ENCODE data around the gene FADS1.

FADS1 gene

GRCh38 chr11:61777234-61778090, 39.3 kb downstream of the FADS1 start:
- Histone ChIP-seq H3K27ac (replicated peaks) (no peak overlapping the region), H3K27me3 (ENCODE audit: insufficient read depth, poor library complexity, severe bottlenecking) (no peaks in the 10 kb centered on the region), H3K4me3 (replicated peaks; ENCODE audit: insufficient read depth, low read length) (peak overlapping the region; percentile 21)
- TF ChIP-seq POLR2AphosphoS5 (IDR thresholded peaks at IDR 0.05; ENCODE audit: low read depth), result no peak
- no peak for TF ChIP-seq GABPA (IDR thresholded peaks at IDR 0.05; ENCODE audit: low read depth)
- TF ChIP-seq, protein P1, sequence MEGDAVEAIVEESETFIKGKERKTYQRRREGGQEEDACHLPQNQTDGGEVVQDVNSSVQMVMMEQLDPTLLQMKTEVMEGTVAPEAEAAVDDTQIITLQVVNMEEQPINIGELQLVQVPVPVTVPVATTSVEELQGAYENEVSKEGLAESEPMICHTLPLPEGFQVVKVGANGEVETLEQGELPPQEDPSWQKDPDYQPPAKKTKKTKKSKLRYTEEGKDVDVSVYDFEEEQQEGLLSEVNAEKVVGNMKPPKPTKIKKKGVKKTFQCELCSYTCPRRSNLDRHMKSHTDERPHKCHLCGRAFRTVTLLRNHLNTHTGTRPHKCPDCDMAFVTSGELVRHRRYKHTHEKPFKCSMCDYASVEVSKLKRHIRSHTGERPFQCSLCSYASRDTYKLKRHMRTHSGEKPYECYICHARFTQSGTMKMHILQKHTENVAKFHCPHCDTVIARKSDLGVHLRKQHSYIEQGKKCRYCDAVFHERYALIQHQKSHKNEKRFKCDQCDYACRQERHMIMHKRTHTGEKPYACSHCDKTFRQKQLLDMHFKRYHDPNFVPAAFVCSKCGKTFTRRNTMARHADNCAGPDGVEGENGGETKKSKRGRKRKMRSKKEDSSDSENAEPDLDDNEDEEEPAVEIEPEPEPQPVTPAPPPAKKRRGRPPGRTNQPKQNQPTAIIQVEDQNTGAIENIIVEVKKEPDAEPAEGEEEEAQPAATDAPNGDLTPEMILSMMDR (IDR thresholded peaks at IDR 0.05; ENCODE audit: insufficient read depth, low read length), result no peak
- no peak for TF ChIP-seq SPI1 (IDR thresholded peaks at IDR 0.05; ENCODE audit: borderline replicate concordance, low read depth)
- DNase-seq (ENCODE audit: low read depth in 1 of 2, low spot score in 1 of 2), result peak; percentile 7 to 62

- TF ChIP-seq REST (IDR thresholded peaks at IDR 0.05; ENCODE audit: insufficient replicate concordance, low read depth) (no peak), SPI1 (IDR thresholded peaks at IDR 0.05; ENCODE audit: borderline replicate concordance, low read depth) (peak; percentile 13; the same call in 1 of the 2 replicates)
- TF ChIP-seq, protein P1 (IDR thresholded peaks at IDR 0.05; ENCODE audit: insufficient read depth, low read length), result peak; percentile 85
- peak in 1 of 2 experiments; percentile 82 for DNase-seq (ENCODE audit: low read depth in 1 of 2, low spot score in 1 of 2)
- H3K27ac ChIP-seq (replicated peaks), result no peak overlapping the region
- H3K4me3 ChIP-seq (replicated peaks; ENCODE audit: insufficient read depth, low read length), result no peak overlapping the region
- no peaks in the 10 kb centered on the region for H3K27me3 ChIP-seq (ENCODE audit: insufficient read depth, poor library complexity, severe bottlenecking)
These were observed 40.2 kb downstream of the FADS1 start for GRCh38 chr11:61776561-61777075.

DNA sequence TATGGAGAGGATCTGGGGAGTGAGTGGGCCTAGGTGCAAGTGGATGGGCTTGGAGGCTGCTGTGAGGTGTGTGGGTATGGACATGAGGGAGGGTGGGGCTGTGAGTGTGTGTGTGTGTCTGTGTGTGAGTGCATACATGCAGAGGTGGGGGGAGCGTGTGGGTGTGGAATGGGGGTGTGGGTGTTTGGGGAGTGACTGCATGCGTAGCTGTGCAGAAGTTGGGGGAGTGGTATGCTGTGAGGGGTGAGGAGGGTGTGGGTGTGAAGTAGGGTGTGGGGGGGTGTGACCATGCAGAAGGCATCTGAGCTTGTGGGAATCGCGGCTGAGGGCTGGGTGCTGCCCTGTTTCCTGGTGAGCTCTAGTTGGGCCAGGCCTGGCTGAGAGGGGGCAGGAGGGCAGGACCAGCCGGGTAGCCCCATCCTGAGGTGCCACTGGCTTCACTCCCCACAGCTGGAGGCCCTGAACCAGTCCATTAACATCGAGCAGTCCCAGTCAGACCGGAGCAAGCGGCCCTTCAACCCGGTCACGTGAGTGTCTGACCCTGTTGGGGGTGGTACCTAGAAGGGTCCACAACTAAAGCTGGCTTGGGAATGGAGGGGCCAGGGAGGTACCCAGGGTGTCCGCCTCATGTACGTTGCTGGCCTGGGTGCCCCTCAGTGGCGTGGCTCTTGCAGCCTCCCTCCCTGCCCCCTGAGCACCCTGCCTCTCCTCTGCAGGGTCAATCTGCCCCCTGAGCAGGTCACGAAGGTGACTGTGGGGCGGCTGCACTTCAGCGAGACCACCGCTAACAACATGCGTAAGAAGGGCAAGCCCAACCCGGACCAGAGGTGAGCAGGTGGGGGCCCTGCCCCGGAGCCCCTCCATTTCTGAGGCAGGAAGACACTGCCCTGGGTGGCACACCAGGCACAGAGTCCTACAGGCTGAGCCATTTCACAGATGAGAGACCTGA, 40.9 kb downstream of the FADS1 start:
- TF ChIP-seq POLR2AphosphoS5 (IDR thresholded peaks at IDR 0.05; ENCODE audit: low read depth), result no peak
- no peak for TF ChIP-seq SPI1 (IDR thresholded peaks at IDR 0.05; ENCODE audit: borderline replicate concordance, low read depth)
- TF ChIP-seq REST (IDR thresholded peaks at IDR 0.05; ENCODE audit: insufficient replicate concordance, low read depth), result no peak
- TF ChIP-seq, protein P1 (IDR thresholded peaks at IDR 0.05; ENCODE audit: insufficient read depth, low read length), result no peak
- TF ChIP-seq GABPA (IDR thresholded peaks at IDR 0.05; ENCODE audit: low read depth), result no peak
- no peak overlapping the region for H3K27ac ChIP-seq (replicated peaks)
- H3K27me3 ChIP-seq (ENCODE audit: insufficient read depth, poor library complexity, severe bottlenecking), result no peaks in the 10 kb centered on the region
- no peak overlapping the region for H3K4me3 ChIP-seq (replicated peaks; ENCODE audit: insufficient read depth, low read length)
- DNase-seq (ENCODE audit: low read depth in 1 of 2, low spot score in 1 of 2), result no peak

All from HL-60 (cell line).